Thyroid gland (tissue), 4 donors: Measurements from ENCODE around the gene HIC1.

Experiments used
- POLR2A ChIP-seq, 2 donors: fragments of 450-650 bp; IDR thresholded peaks; one replicate each; pipeline ENCODE4 v1.6.1; 2017; ENCODE audit warnings: antibody characterized with exemption in 2 of 2, mild to moderate bottlenecking in 2 of 2, moderate library complexity in 1 of 2
- TF ChIP-seq, protein P1 (sequence below), 6 experiments: fragments of 200-600 bp in 3 of 6; fragments of 450-650 bp in 3 of 6; sonication (generic) in 3 of 6; IDR thresholded peaks; one replicate each; pipeline ENCODE4 v1.5.1; 2016 to 2019; ENCODE audit warnings: antibody characterized with exemption in 6 of 6, mild to moderate bottlenecking in 2 of 6, inconsistent platforms in 1 of 6, moderate library complexity in 1 of 6

DNA sequence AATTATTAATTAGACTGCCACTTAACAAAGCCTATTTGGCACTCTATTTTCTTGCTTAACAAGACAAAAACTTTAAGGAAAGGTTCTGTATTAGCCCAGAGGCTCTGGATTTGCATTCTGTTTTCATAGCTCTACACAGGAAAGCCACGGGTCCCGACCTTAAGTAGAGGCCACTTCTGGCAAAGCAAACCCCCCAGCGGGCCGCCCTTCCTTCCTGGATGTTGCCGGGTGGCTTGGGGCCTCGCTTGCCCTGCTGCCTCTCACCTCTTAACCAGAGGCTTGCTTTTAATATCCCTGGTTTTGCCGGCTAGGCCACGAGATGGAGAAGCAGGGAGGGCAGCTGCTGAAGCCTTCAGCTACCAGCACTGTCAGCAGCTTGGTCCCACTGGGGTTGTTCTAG lies 34.2 kb upstream of the HIC1 start:
- TF ChIP-seq POLR2A (IDR thresholded peaks at IDR 0.05): no peak
- TF ChIP-seq, protein P1, sequence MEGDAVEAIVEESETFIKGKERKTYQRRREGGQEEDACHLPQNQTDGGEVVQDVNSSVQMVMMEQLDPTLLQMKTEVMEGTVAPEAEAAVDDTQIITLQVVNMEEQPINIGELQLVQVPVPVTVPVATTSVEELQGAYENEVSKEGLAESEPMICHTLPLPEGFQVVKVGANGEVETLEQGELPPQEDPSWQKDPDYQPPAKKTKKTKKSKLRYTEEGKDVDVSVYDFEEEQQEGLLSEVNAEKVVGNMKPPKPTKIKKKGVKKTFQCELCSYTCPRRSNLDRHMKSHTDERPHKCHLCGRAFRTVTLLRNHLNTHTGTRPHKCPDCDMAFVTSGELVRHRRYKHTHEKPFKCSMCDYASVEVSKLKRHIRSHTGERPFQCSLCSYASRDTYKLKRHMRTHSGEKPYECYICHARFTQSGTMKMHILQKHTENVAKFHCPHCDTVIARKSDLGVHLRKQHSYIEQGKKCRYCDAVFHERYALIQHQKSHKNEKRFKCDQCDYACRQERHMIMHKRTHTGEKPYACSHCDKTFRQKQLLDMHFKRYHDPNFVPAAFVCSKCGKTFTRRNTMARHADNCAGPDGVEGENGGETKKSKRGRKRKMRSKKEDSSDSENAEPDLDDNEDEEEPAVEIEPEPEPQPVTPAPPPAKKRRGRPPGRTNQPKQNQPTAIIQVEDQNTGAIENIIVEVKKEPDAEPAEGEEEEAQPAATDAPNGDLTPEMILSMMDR (IDR thresholded peaks at IDR 0.05): no peak
